ENCODE results near the gene SPACA5B. TPM values are rescaled to one million over a fixed set of nuclear protein-coding genes. Genes with fewer than 3 reads are reported as not detected.
"Not testable (repeated sequence)": the region's sequence is repeated elsewhere in the genome, so short reads cannot be mapped to it uniquely, and the experiment has no call there.

SPACA5B gene
- not detected in 2 replicates for total RNA-seq (ENCODE audit: low replicate concordance)

GRCh38 chrX:48130326-48130725 is at the start of gene SPACA5B:
Gene SPACA5B, plus strand, starts transcription at chrX:48130626. Its CDS starts 62 bp downstream, at chrX:48130688.
- not testable (repeated sequence) for H3F3A ChIP-seq (ENCODE audit: low read depth); H2AFZ ChIP-seq (replicated peaks); H3K27ac ChIP-seq; H3K9ac ChIP-seq; H3K4me2 ChIP-seq; H3K4me1 ChIP-seq; H3K27ac Mint-ChIP-seq; H3K36me3 Mint-ChIP-seq; H3K36me3 ChIP-seq; H3K79me2 ChIP-seq (ENCODE audit: low read depth); H3K4me3 ChIP-seq; H4K20me1 ChIP-seq (ENCODE audit: low read depth); H3K9me3 ChIP-seq (ENCODE audit: low read depth); H3K4me3 Mint-ChIP-seq; H3K27me3 Mint-ChIP-seq (ENCODE audit: insufficient read depth, low read depth); DNase-seq (ENCODE audit: low spot score); H3K4me1 Mint-ChIP-seq; H3K27me3 ChIP-seq; H3K9me3 Mint-ChIP-seq

- Mint-ChIP-seq H3K27me3 (ENCODE audit: insufficient read depth, low read depth) (peaks cover 4% of the 10 kb centered on the region), H3K36me3 (no peaks in the 10 kb centered on the region), H3K9me3 (peaks cover 3% of the 10 kb centered on the region), H3K4me1 (no peaks in the 10 kb centered on the region), H3K4me3 (no peak overlapping the region), H3K27ac (no peak overlapping the region)
- Histone ChIP-seq H3K27ac (no peak overlapping the region), H3K9me3 (ENCODE audit: low read depth) (no peaks in the 10 kb centered on the region), H3K36me3 (no peaks in the 10 kb centered on the region), H3F3A (ENCODE audit: low read depth) (no peaks in the 10 kb centered on the region), H3K4me1 (no peaks in the 10 kb centered on the region), H3K27me3 (no peaks in the 10 kb centered on the region), H3K4me3 (no peak overlapping the region), H3K9ac (no peak overlapping the region), H3K79me2 (ENCODE audit: low read depth) (no peaks in the 10 kb centered on the region), H4K20me1 (ENCODE audit: low read depth) (no peaks in the 10 kb centered on the region), H2AFZ (replicated peaks) (no peak overlapping the region), H3K4me2 (no peak overlapping the region)
- peak; percentile 60 for TF ChIP-seq CTCF (IDR thresholded peaks at IDR 0.05)
- TF ChIP-seq EZH2 (IDR thresholded peaks at IDR 0.05): no peak
- DNase-seq (ENCODE audit: low spot score): peak; percentile 54
Measured at GRCh38 chrX:48083212-48083611, 47.2 kb upstream of the SPACA5B start.

GRCh38 chrX:48083706-48084105 is 46.7 kb upstream of the SPACA5B start:
- Histone ChIP-seq H2AFZ (replicated peaks) (no peak overlapping the region), H3K27ac (no peak overlapping the region), H3K9ac (no peak overlapping the region), H3K9me3 (ENCODE audit: low read depth) (no peaks in the 10 kb centered on the region), H3K4me3 (no peak overlapping the region), H4K20me1 (ENCODE audit: low read depth) (no peaks in the 10 kb centered on the region), H3K4me2 (no peak overlapping the region), H3K4me1 (no peaks in the 10 kb centered on the region), H3K27me3 (no peaks in the 10 kb centered on the region), H3K79me2 (ENCODE audit: low read depth) (no peaks in the 10 kb centered on the region), H3K36me3 (no peaks in the 10 kb centered on the region), H3F3A (ENCODE audit: low read depth) (no peaks in the 10 kb centered on the region)
- Mint-ChIP-seq H3K27ac (no peak overlapping the region), H3K36me3 (no peaks in the 10 kb centered on the region), H3K9me3 (peaks cover 3% of the 10 kb centered on the region), H3K4me3 (no peak overlapping the region), H3K27me3 (ENCODE audit: insufficient read depth, low read depth) (peaks cover 6% of the 10 kb centered on the region), H3K4me1 (no peaks in the 10 kb centered on the region)
- no peak for TF ChIP-seq EZH2 (IDR thresholded peaks at IDR 0.05)
- no peak for TF ChIP-seq CTCF (IDR thresholded peaks at IDR 0.05)
- no peak for TF ChIP-seq EZH2phosphoT487 (IDR thresholded peaks at IDR 0.05)
- DNase-seq (ENCODE audit: low spot score): no peak

GRCh38 chrX:48086082-48086481 is 44.3 kb upstream of the SPACA5B start:
- no peak for DNase-seq (ENCODE audit: low spot score)
- no peak overlapping the region for H3K4me3 Mint-ChIP-seq
- no peaks in the 10 kb centered on the region for H3F3A ChIP-seq (ENCODE audit: low read depth)
- no peaks in the 10 kb centered on the region for H3K36me3 Mint-ChIP-seq
- TF ChIP-seq CTCF (IDR thresholded peaks at IDR 0.05) (no peak), EZH2 (IDR thresholded peaks at IDR 0.05) (no peak), EZH2phosphoT487 (IDR thresholded peaks at IDR 0.05) (no peak)
- H3K4me3 ChIP-seq: no peak overlapping the region
- no peaks in the 10 kb centered on the region for H3K9me3 ChIP-seq (ENCODE audit: low read depth)
- no peak overlapping the region for H3K27ac Mint-ChIP-seq
- no peaks in the 10 kb centered on the region for H3K9me3 Mint-ChIP-seq
- peaks cover 9% of the 10 kb centered on the region for H3K27me3 Mint-ChIP-seq (ENCODE audit: insufficient read depth, low read depth)
- H3K79me2 ChIP-seq (ENCODE audit: low read depth): no peaks in the 10 kb centered on the region
- H3K9ac ChIP-seq: no peak overlapping the region
- no peaks in the 10 kb centered on the region for H3K4me1 Mint-ChIP-seq
- no peak overlapping the region for H3K4me2 ChIP-seq
- no peaks in the 10 kb centered on the region for H3K27me3 ChIP-seq
- H2AFZ ChIP-seq (replicated peaks): no peak overlapping the region
- no peak overlapping the region for H3K27ac ChIP-seq
- no peaks in the 10 kb centered on the region for H3K36me3 ChIP-seq
- H3K4me1 ChIP-seq: no peaks in the 10 kb centered on the region
- no peaks in the 10 kb centered on the region for H4K20me1 ChIP-seq (ENCODE audit: low read depth)

Data from neural progenitor cell (in vitro differentiated cells).